Testis (tissue), 3 donors: ENCODE results near the gene MYO15A. TPM values are rescaled to one million over a fixed set of nuclear protein-coding genes. Genes with fewer than 3 reads are reported as not detected.

Experiments used
- DNase-seq: peaks from one replicate; pipeline ENCODE4 v3.0.0-alpha.2; 2019
- H3K27ac ChIP-seq, 2 donors: fragments of 200-600 bp; sonication (generic); one replicate each; pipeline ENCODE4 v1.5.1; 2019
- H3K27me3 ChIP-seq: fragments of 200-600 bp; sonication (generic); one replicate; pipeline ENCODE4 v1.5.1; 2019
- H3K36me3 ChIP-seq: fragments of 200-600 bp; sonication (generic); one replicate; pipeline ENCODE4 v1.5.1; 2017; ENCODE audit warnings: low read depth; ENCODE audit errors: missing control alignments
- H3K4me1 ChIP-seq: fragments of 200-600 bp; sonication (generic); one replicate; pipeline ENCODE4 v1.5.1; 2019
- H3K4me3 ChIP-seq, 2 donors: fragments of 200-600 bp; sonication (generic); one replicate each; pipeline ENCODE4 v1.5.1; 2017 to 2019
- H3K9me3 ChIP-seq: fragments of 200-600 bp; sonication (generic); one replicate; pipeline ENCODE4 v1.5.1; 2017
- CTCF ChIP-seq, 3 experiments: fragments of 450-650 bp in 2 of 3; fragments of 200-600 bp in 1 of 3; sonication (generic) in 1 of 3; IDR thresholded peaks; one replicate each; pipeline ENCODE4 v1.5.1; 2016 to 2019; ENCODE audit warnings: antibody characterized with exemption in 3 of 3, mild to moderate bottlenecking in 2 of 3, moderate library complexity in 1 of 3
- POLR2A ChIP-seq: fragments of 450-650 bp; IDR thresholded peaks from one replicate; pipeline ENCODE4 v1.6.1; 2017; ENCODE audit warnings: antibody characterized with exemption, mild to moderate bottlenecking, moderate library complexity
- WGBS, 2 donors: methylation state at CpG; one replicate each; pipeline ENCODE4 v1.1.5; 2018; 5-methylcytosine and 5-hydroxymethylcytosine counted together
- intact Hi-C: fragments of 100-400 bp; cut with DNase I; formaldehyde crosslinking; loops from one replicate; pipeline ENCODE4 v1.15.1; 2023; ENCODE audit warnings: low total_unique reads
- polyA plus RNA-seq: library from polyadenylated mRNA; stranded (reverse); fragments of 350-450 nt; fragmentation: Illumina TruSeq; extraction: RNeasy Lipid Tissue Mini Kit (QIAGEN cat#74804); gene quantifications from one replicate; pipeline ENCODE4 v1.2.3, GENCODE V29; 2014; ENCODE audit warnings: low read depth, low replicate concordance; ENCODE audit not compliant: insufficient read depth
- total RNA-seq, 2 donors: library from RNA; depleted of rRNA; stranded (reverse); fragments of >200 nt; gene quantifications; one replicate each; pipeline ENCODE4 v1.2.3, GENCODE V29; 2016

Gene MYO15A
- total and polyA plus RNA-seq, 3 donors from 2014 or later: 18.6 to 30.2 (median 21.7) TPM

- Histone ChIP-seq H3K27me3 (no peaks in the 10 kb centered on the region), H3K27ac (no peak overlapping the region), H3K4me3 (no peak overlapping the region), H3K9me3 (no peaks in the 10 kb centered on the region), H3K4me1 (peaks cover 10% of the 10 kb centered on the region), H3K36me3 (no peaks in the 10 kb centered on the region)
- TF ChIP-seq CTCF (IDR thresholded peaks at IDR 0.05) (no peak), POLR2A (no peak)
- 90 to 100% methylated on average over 2 to 4 of the region's 4 CpGs for WGBS, 2 donors
- intact Hi-C loops: no loop called here
- no peak for DNase-seq
Measured at GRCh38 chr17:18144261-18144660, 35.7 kb downstream of the MYO15A start.

- H3K9me3 ChIP-seq: no peaks in the 10 kb centered on the region
- DNase-seq: no peak
- WGBS, 2 donors: 86 to 100% methylated on average over 1 of the region's 1 CpG
- H3K4me1 ChIP-seq: peaks cover 5% of the 10 kb centered on the region
- H3K4me3 ChIP-seq: no peak overlapping the region
- TF ChIP-seq POLR2A (no peak), CTCF (IDR thresholded peaks at IDR 0.05) (no peak)
- intact Hi-C loops: no loop called here
- H3K36me3 ChIP-seq: no peaks in the 10 kb centered on the region
- H3K27me3 ChIP-seq: no peaks in the 10 kb centered on the region
- no peak overlapping the region for H3K27ac ChIP-seq
Measured at GRCh38 chr17:18144855-18145254, 36.3 kb downstream of the MYO15A start.

- Histone ChIP-seq H3K4me3 (no peak overlapping the region), H3K9me3 (no peaks in the 10 kb centered on the region), H3K4me1 (no peaks in the 10 kb centered on the region), H3K36me3 (no peaks in the 10 kb centered on the region), H3K27ac (no peak overlapping the region), H3K27me3 (no peaks in the 10 kb centered on the region)
- 88 to 93% methylated on average over 10 to 13 of the region's 13 CpGs for WGBS, 2 donors
- TF ChIP-seq POLR2A (no peak), CTCF (IDR thresholded peaks at IDR 0.05) (no peak)
- intact Hi-C loops: no loop called here
- DNase-seq: no peak
Measured at GRCh38 chr17:18145811-18146210, 37.3 kb downstream of the MYO15A start.

GRCh38 chr17:18146259-18146658 lies 37.7 kb downstream of the MYO15A start:
- Histone ChIP-seq H3K27me3 (no peaks in the 10 kb centered on the region), H3K4me3 (no peak overlapping the region), H3K4me1 (no peaks in the 10 kb centered on the region), H3K36me3 (no peaks in the 10 kb centered on the region), H3K27ac (no peak overlapping the region), H3K9me3 (no peaks in the 10 kb centered on the region)
- TF ChIP-seq POLR2A: no peak
- WGBS, 2 donors: 88 to 93% methylated on average over 2 of the region's 2 CpGs
- DNase-seq: no peak
- intact Hi-C loops: no loop called here

GRCh38 chr17:18146980-18147379 lies 38.4 kb downstream of the MYO15A start:
- 84 to 88% methylated on average over 3 of the region's 3 CpGs for WGBS, 2 donors
- DNase-seq: no peak
- Histone ChIP-seq H3K27ac (no peak overlapping the region), H3K27me3 (no peaks in the 10 kb centered on the region), H3K36me3 (no peaks in the 10 kb centered on the region), H3K4me1 (no peaks in the 10 kb centered on the region), H3K9me3 (no peaks in the 10 kb centered on the region), H3K4me3 (no peak overlapping the region)
- TF ChIP-seq POLR2A: no peak
- no peak for TF ChIP-seq CTCF (IDR thresholded peaks at IDR 0.05)
- intact Hi-C loops: no loop called here
